GF-D8 (cell line): ENCODE results near the gene MMAA.
"Not testable (repeated sequence)": the region's sequence is repeated elsewhere in the genome, so short reads cannot be mapped to it uniquely, and the experiment has no call there.

Experiments used
- DNase-seq: peaks from one replicate; lab custom pipeline; 2025; lab: John Stamatoyannopoulos, UW

MMAA gene

GRCh38 chr4:145635117-145635516 is 15.9 kb downstream of the MMAA start:
- no peak for DNase-seq

GRCh38 chr4:145635630-145636029 is 16.4 kb downstream of the MMAA start:
- DNase-seq, result no peak

GRCh38 chr4:145639186-145639698 is 20.1 kb downstream of the MMAA start:
- DNase-seq, result no peak

GRCh38 chr4:145640236-145640635 is 21.1 kb downstream of the MMAA start:
- DNase-seq, result not testable (repeated sequence)

GRCh38 chr4:145643295-145643694 is 24.1 kb downstream of the MMAA start:
- DNase-seq, result no peak

GRCh38 chr4:145644699-145645098 is 25.5 kb downstream of the MMAA start:
- no peak for DNase-seq

GRCh38 chr4:145656156-145656555 is 37.0 kb downstream of the MMAA start:
- DNase-seq, result no peak

GRCh38 chr4:145660064-145660463 is 40.9 kb downstream of the MMAA start:
- no peak for DNase-seq

GRCh38 chr4:145663194-145663593 is 44.0 kb downstream of the MMAA start:
- no peak for DNase-seq

GRCh38 chr4:145665773-145666172 is 46.6 kb downstream of the MMAA start:
- no peak for DNase-seq

- DNase-seq, result no peak
These were observed 51.2 kb downstream of the MMAA start for GRCh38 chr4:145670422-145670821.

- no peak for DNase-seq
These were observed 60.3 kb downstream of the MMAA start for GRCh38 chr4:145679520-145679919.

- no peak for DNase-seq
These were observed 60.8 kb downstream of the MMAA start, which contains the start of gene C4orf51 for GRCh38 chr4:145679991-145680455. TSS of gene C4orf51 (plus strand) at chr4:145680146. CDS start at chr4:145680204, 58 bp downstream.

GRCh38 chr4:145680902-145681301 is 61.7 kb downstream of the MMAA start:
- DNase-seq, result no peak

GRCh38 chr4:145681518-145681917 is 62.3 kb downstream of the MMAA start:
- no peak for DNase-seq

GRCh38 chr4:145681956-145682355 is 62.8 kb downstream of the MMAA start:
- DNase-seq, result no peak

GRCh38 chr4:145686991-145687390 is 67.8 kb downstream of the MMAA start:
- no peak for DNase-seq

GRCh38 chr4:145690610-145691009 is 71.4 kb downstream of the MMAA start:
- no peak for DNase-seq

GRCh38 chr4:145691416-145691815 is 72.2 kb downstream of the MMAA start:
- DNase-seq, result not testable (repeated sequence)

- DNase-seq, result no peak
These were observed 75.7 kb downstream of the MMAA start for GRCh38 chr4:145694929-145695328.

- no peak for DNase-seq
These were observed 78.1 kb downstream of the MMAA start for GRCh38 chr4:145697332-145697731.

GRCh38 chr4:145698507-145698906 is 79.3 kb downstream of the MMAA start:
- DNase-seq, result no peak

- no peak for DNase-seq
These were observed 84.8 kb downstream of the MMAA start for GRCh38 chr4:145703850-145704497.

GRCh38 chr4:145709336-145709735 is 90.2 kb downstream of the MMAA start:
- DNase-seq, result no peak
